22Rv1 (cell line): ENCODE results near the gene C17orf100.

Source experiments
- CTCF ChIP-seq: fragments of 450-650 bp; IDR thresholded peaks from 2 replicates; pipeline ENCODE4 v1.5.1; 2017; ENCODE audit warnings: mild to moderate bottlenecking
- ZFX ChIP-seq: fragments of 450-650 bp; IDR thresholded peaks from 2 replicates; pipeline ENCODE4 v1.6.1; 2017; ENCODE audit warnings: antibody characterized with exemption, borderline replicate concordance

GRCh38 chr17:6603744-6604325, 47.7 kb upstream of the C17orf100 start:
- no peak for TF ChIP-seq CTCF
- TF ChIP-seq ZFX, result no peak
